ENCODE data around the gene BAHD1.

BAHD1 gene

GRCh38 chr15:40468898-40469331 is 28.2 kb downstream of the BAHD1 start:
- Histone ChIP-seq H3K4me3 (replicated peaks; ENCODE audit: low read depth, low read length) (no peak overlapping the region), H3K36me3 (ENCODE audit: control insufficient read depth, insufficient read depth, low read length) (peaks cover 6% of the 10 kb centered on the region), H3K27me3 (replicated peaks; ENCODE audit: control insufficient read depth, insufficient read depth, low read length) (no peaks in the 10 kb centered on the region)
- DNase-seq (ENCODE audit: extremely low read depth, insufficient read length) = no peak
- no peak for TF ChIP-seq CTCF (IDR thresholded peaks at IDR 0.05; ENCODE audit: insufficient read depth, low read length, poor library complexity, severe bottlenecking)

- Histone ChIP-seq H3K4me3 (replicated peaks; ENCODE audit: low read depth, low read length) (no peak overlapping the region), H3K27me3 (replicated peaks; ENCODE audit: control insufficient read depth, insufficient read depth, low read length) (no peaks in the 10 kb centered on the region), H3K36me3 (ENCODE audit: control insufficient read depth, insufficient read depth, low read length) (peaks cover 4% of the 10 kb centered on the region)
- TF ChIP-seq CTCF (IDR thresholded peaks at IDR 0.05; ENCODE audit: insufficient read depth, low read length, poor library complexity, severe bottlenecking) = no peak
- no peak for DNase-seq (ENCODE audit: extremely low read depth, insufficient read length)
Measured at GRCh38 chr15:40469776-40470390, 29.1 kb downstream of the BAHD1 start.

GRCh38 chr15:40470423-40471104 is 29.8 kb downstream of the BAHD1 start, which contains the start of gene CHST14:
Gene CHST14 (plus strand): TSS chr15:40470984. CDS start chr15:40471214, 230 bp downstream.
- peak; percentile 4 for TF ChIP-seq CTCF (IDR thresholded peaks at IDR 0.05; ENCODE audit: insufficient read depth, low read length, poor library complexity, severe bottlenecking)
- Histone ChIP-seq H3K36me3 (ENCODE audit: control insufficient read depth, insufficient read depth, low read length) (peaks cover under 1% of the 10 kb centered on the region), H3K27me3 (replicated peaks; ENCODE audit: control insufficient read depth, insufficient read depth, low read length) (no peaks in the 10 kb centered on the region), H3K4me3 (replicated peaks; ENCODE audit: low read depth, low read length) (peak within 1 kb of the TSS; percentile 86)
- peak; percentile 70 for DNase-seq (ENCODE audit: extremely low read depth, insufficient read length)

GRCh38 chr15:40471105-40471807 is 30.5 kb downstream of the BAHD1 start:
- Histone ChIP-seq H3K27me3 (replicated peaks; ENCODE audit: control insufficient read depth, insufficient read depth, low read length) (no peaks in the 10 kb centered on the region), H3K36me3 (ENCODE audit: control insufficient read depth, insufficient read depth, low read length) (no peaks in the 10 kb centered on the region; the same call in 1 of the 2 replicates), H3K4me3 (replicated peaks; ENCODE audit: low read depth, low read length) (peak overlapping the region; percentile 86)
- DNase-seq (ENCODE audit: extremely low read depth, insufficient read length) = peak; percentile 59
- TF ChIP-seq CTCF (IDR thresholded peaks at IDR 0.05; ENCODE audit: insufficient read depth, low read length, poor library complexity, severe bottlenecking) = no peak

- no peaks in the 10 kb centered on the region for H3K27me3 ChIP-seq (replicated peaks; ENCODE audit: control insufficient read depth, insufficient read depth, low read length)
- no peak for TF ChIP-seq CTCF (IDR thresholded peaks at IDR 0.05; ENCODE audit: insufficient read depth, low read length, poor library complexity, severe bottlenecking)
- peak overlapping the region; percentile 86 for H3K4me3 ChIP-seq (replicated peaks; ENCODE audit: low read depth, low read length)
- peak; percentile 27 for DNase-seq (ENCODE audit: extremely low read depth, insufficient read length)
- H3K36me3 ChIP-seq (ENCODE audit: control insufficient read depth, insufficient read depth, low read length) = no peaks in the 10 kb centered on the region
Measured at GRCh38 chr15:40471808-40472150, 31.0 kb downstream of the BAHD1 start.

Data from GM06990 (cell line).